Parathyroid adenoma (tissue), 2 donors: Measurements from ENCODE around the gene PTCH1.

Experiments used
- H2AFZ ChIP-seq: fragments of 300-600 bp; sonication (generic); one replicate; pipeline ENCODE4 v1.7.0; 2017; ENCODE audit warnings: antibody characterized with exemption, mild to moderate bottlenecking
- H3K27ac ChIP-seq: fragments of 300-600 bp; sonication (generic); one replicate; pipeline ENCODE4 v1.7.0; 2017
- H3K27me3 ChIP-seq: fragments of 300-600 bp; sonication (generic); one replicate; pipeline ENCODE4 v1.7.0; 2017; ENCODE audit warnings: low read length; ENCODE audit not compliant: control insufficient read depth, insufficient read depth
- H3K36me3 ChIP-seq: fragments of 300-600 bp; sonication (generic); one replicate; pipeline ENCODE4 v1.7.0; 2017; ENCODE audit warnings: low read length; ENCODE audit not compliant: control insufficient read depth, insufficient read depth
- H3K4me1 ChIP-seq: fragments of 300-600 bp; sonication (generic); one replicate; pipeline ENCODE4 v1.7.0; 2017; ENCODE audit warnings: control low read depth
- H3K4me2 ChIP-seq: fragments of 300-600 bp; sonication (generic); one replicate; pipeline ENCODE4 v1.7.0; 2017; ENCODE audit warnings: low read length
- H3K4me3 ChIP-seq: fragments of 300-600 bp; sonication (generic); one replicate; pipeline ENCODE4 v1.7.0; 2017; ENCODE audit warnings: low read depth, low read length
- H3K79me2 ChIP-seq: fragments of 300-600 bp; sonication (generic); one replicate; pipeline ENCODE4 v1.7.0; 2017; ENCODE audit warnings: control low read depth
- H3K9ac ChIP-seq: fragments of 300-600 bp; sonication (generic); one replicate; pipeline ENCODE4 v1.7.0; 2017; ENCODE audit warnings: mild to moderate bottlenecking
- H3K9me3 ChIP-seq: fragments of 300-600 bp; sonication (generic); one replicate; pipeline ENCODE4 v1.7.0; 2017; ENCODE audit warnings: low read length; ENCODE audit not compliant: control insufficient read depth
- CTCF ChIP-seq: fragments of 300-600 bp; sonication (generic); IDR thresholded peaks from one replicate; pipeline ENCODE4 v1.7.0; 2017; ENCODE audit warnings: antibody characterized with exemption, mild to moderate bottlenecking
- donor health status: primary hyperparathyroidism.

The PTCH1 gene

GRCh38 chr9:95459178-95459577, 57.6 kb downstream of the PTCH1 start:
- H3K79me2 ChIP-seq: no peaks in the 10 kb centered on the region
- H3K27me3 ChIP-seq: no peaks in the 10 kb centered on the region
- no peak overlapping the region for H3K4me3 ChIP-seq
- H3K9me3 ChIP-seq: no peaks in the 10 kb centered on the region
- no peak overlapping the region for H2AFZ ChIP-seq
- no peak for TF ChIP-seq CTCF
- no peak overlapping the region for H3K4me2 ChIP-seq
- H3K36me3 ChIP-seq: no peaks in the 10 kb centered on the region
- no peak overlapping the region for H3K27ac ChIP-seq
- no peaks in the 10 kb centered on the region for H3K4me1 ChIP-seq
- H3K9ac ChIP-seq: no peak overlapping the region

- Histone ChIP-seq H3K36me3 (no peaks in the 10 kb centered on the region), H3K9ac (no peak overlapping the region), H3K4me1 (no peaks in the 10 kb centered on the region), H3K79me2 (no peaks in the 10 kb centered on the region), H3K4me2 (no peak overlapping the region), H3K27ac (no peak overlapping the region), H3K27me3 (no peaks in the 10 kb centered on the region), H2AFZ (no peak overlapping the region), H3K4me3 (no peak overlapping the region), H3K9me3 (no peaks in the 10 kb centered on the region)
- no peak for TF ChIP-seq CTCF
These were observed 58.1 kb downstream of the PTCH1 start for GRCh38 chr9:95458666-95459065.

- no peak overlapping the region for H3K9ac ChIP-seq
- H3K79me2 ChIP-seq: no peaks in the 10 kb centered on the region
- H2AFZ ChIP-seq: no peak overlapping the region
- no peak for TF ChIP-seq CTCF
- H3K4me1 ChIP-seq: no peaks in the 10 kb centered on the region
- H3K4me2 ChIP-seq: no peak overlapping the region
- no peaks in the 10 kb centered on the region for H3K27me3 ChIP-seq
- no peaks in the 10 kb centered on the region for H3K36me3 ChIP-seq
- H3K9me3 ChIP-seq: no peaks in the 10 kb centered on the region
- H3K4me3 ChIP-seq: no peak overlapping the region
- no peak overlapping the region for H3K27ac ChIP-seq
These were observed 59.0 kb downstream of the PTCH1 start for GRCh38 chr9:95457769-95458168.

GRCh38 chr9:95455714-95456113, 61.1 kb downstream of the PTCH1 start:
- H3K4me1 ChIP-seq: no peaks in the 10 kb centered on the region
- no peaks in the 10 kb centered on the region for H3K36me3 ChIP-seq
- no peak overlapping the region for H2AFZ ChIP-seq
- no peaks in the 10 kb centered on the region for H3K79me2 ChIP-seq
- no peaks in the 10 kb centered on the region for H3K27me3 ChIP-seq
- TF ChIP-seq CTCF: no peak
- H3K9me3 ChIP-seq: no peaks in the 10 kb centered on the region
- no peak overlapping the region for H3K4me2 ChIP-seq
- H3K27ac ChIP-seq: no peak overlapping the region
- H3K9ac ChIP-seq: no peak overlapping the region
- H3K4me3 ChIP-seq: no peak overlapping the region

- Histone ChIP-seq H3K79me2 (no peaks in the 10 kb centered on the region), H3K9me3 (no peaks in the 10 kb centered on the region), H3K36me3 (no peaks in the 10 kb centered on the region), H3K4me3 (no peak overlapping the region), H3K4me1 (no peaks in the 10 kb centered on the region), H3K4me2 (no peak overlapping the region), H3K27ac (no peak overlapping the region), H3K9ac (no peak overlapping the region), H2AFZ (no peak overlapping the region), H3K27me3 (no peaks in the 10 kb centered on the region)
- no peak for TF ChIP-seq CTCF
These were observed 64.6 kb downstream of the PTCH1 start for GRCh38 chr9:95452176-95452575.
